Measurements from ENCODE around the gene CMTR1.
A peak's percentile ranks its signal among the peaks of the same experiment; 100 is the strongest.
"Not testable (repeated sequence)": the region's sequence is repeated elsewhere in the genome, so short reads cannot be mapped to it uniquely, and the experiment has no call there.

CMTR1 gene

GRCh38 chr6:37489697-37490336 lies 56.8 kb downstream of the CMTR1 start:
- no peaks in the 10 kb centered on the region for H3K9me3 Mint-ChIP-seq
- H3K4me3 Mint-ChIP-seq: no peak overlapping the region
- H3K27me3 Mint-ChIP-seq (ENCODE audit: low read depth): no peaks in the 10 kb centered on the region
- H3K27ac Mint-ChIP-seq: peak overlapping the region; percentile 58
- peaks cover 16% of the 10 kb centered on the region for H3K4me1 Mint-ChIP-seq (ENCODE audit: low read depth)
- H3K36me3 Mint-ChIP-seq (ENCODE audit: low read depth): peaks cover 5% of the 10 kb centered on the region

GRCh38 chr6:37490536-37491170 lies 57.6 kb downstream of the CMTR1 start:
- H3K27ac Mint-ChIP-seq: peak overlapping the region; percentile 18
- H3K4me3 Mint-ChIP-seq: no peak overlapping the region
- H3K36me3 Mint-ChIP-seq (ENCODE audit: low read depth): peaks cover 7% of the 10 kb centered on the region
- peaks cover 23% of the 10 kb centered on the region for H3K4me1 Mint-ChIP-seq (ENCODE audit: low read depth)
- H3K9me3 Mint-ChIP-seq: no peaks in the 10 kb centered on the region
- H3K27me3 Mint-ChIP-seq (ENCODE audit: low read depth): no peaks in the 10 kb centered on the region

GRCh38 chr6:37491171-37491829 lies 58.3 kb downstream of the CMTR1 start:
- H3K27ac Mint-ChIP-seq: peak overlapping the region; percentile 26
- peaks cover 6% of the 10 kb centered on the region for H3K36me3 Mint-ChIP-seq (ENCODE audit: low read depth)
- peaks cover 23% of the 10 kb centered on the region for H3K4me1 Mint-ChIP-seq (ENCODE audit: low read depth)
- no peaks in the 10 kb centered on the region for H3K27me3 Mint-ChIP-seq (ENCODE audit: low read depth)
- no peaks in the 10 kb centered on the region for H3K9me3 Mint-ChIP-seq
- no peak overlapping the region for H3K4me3 Mint-ChIP-seq

GRCh38 chr6:37491830-37492208 lies 58.8 kb downstream of the CMTR1 start:
- Mint-ChIP-seq H3K4me1 (ENCODE audit: low read depth) (peaks cover 23% of the 10 kb centered on the region), H3K9me3 (no peaks in the 10 kb centered on the region)

GRCh38 chr6:37492236-37492972 lies 59.4 kb downstream of the CMTR1 start:
- H3K4me3 Mint-ChIP-seq: no peak overlapping the region
- no peak overlapping the region for H3K27ac Mint-ChIP-seq
- peaks cover 23% of the 10 kb centered on the region for H3K4me1 Mint-ChIP-seq (ENCODE audit: low read depth)
- peaks cover 6% of the 10 kb centered on the region for H3K36me3 Mint-ChIP-seq (ENCODE audit: low read depth)
- no peaks in the 10 kb centered on the region for H3K9me3 Mint-ChIP-seq
- no peaks in the 10 kb centered on the region for H3K27me3 Mint-ChIP-seq (ENCODE audit: low read depth)

More at GRCh38 chr6:37491830-37492208, 58.8 kb downstream of the CMTR1 start:
- H3K27ac Mint-ChIP-seq: no peak overlapping the region
- peaks cover 6% of the 10 kb centered on the region for H3K36me3 Mint-ChIP-seq (ENCODE audit: low read depth)
- H3K4me3 Mint-ChIP-seq: no peak overlapping the region
- no peaks in the 10 kb centered on the region for H3K27me3 Mint-ChIP-seq (ENCODE audit: low read depth)

GRCh38 chr6:37492991-37493660 lies 60.1 kb downstream of the CMTR1 start:
- Mint-ChIP-seq H3K9me3 (no peaks in the 10 kb centered on the region), H3K36me3 (ENCODE audit: low read depth) (peaks cover 6% of the 10 kb centered on the region), H3K4me1 (ENCODE audit: low read depth) (peaks cover 23% of the 10 kb centered on the region), H3K27ac (no peak overlapping the region), H3K4me3 (no peak overlapping the region), H3K27me3 (ENCODE audit: low read depth) (no peaks in the 10 kb centered on the region)

- Mint-ChIP-seq H3K4me3 (no peak overlapping the region), H3K4me1 (ENCODE audit: low read depth) (peaks cover 23% of the 10 kb centered on the region)
Observed at GRCh38 chr6:37493661-37493995, 60.6 kb downstream of the CMTR1 start.

GRCh38 chr6:37495244-37495934 lies 62.4 kb downstream of the CMTR1 start:
- Mint-ChIP-seq H3K27me3 (ENCODE audit: low read depth) (no peaks in the 10 kb centered on the region), H3K4me1 (ENCODE audit: low read depth) (peaks cover 31% of the 10 kb centered on the region), H3K27ac (no peak overlapping the region), H3K4me3 (no peak overlapping the region), H3K9me3 (no peaks in the 10 kb centered on the region), H3K36me3 (ENCODE audit: low read depth) (peaks cover 6% of the 10 kb centered on the region)

More at GRCh38 chr6:37493661-37493995, 60.6 kb downstream of the CMTR1 start:
- peaks cover 5% of the 10 kb centered on the region for H3K36me3 Mint-ChIP-seq (ENCODE audit: low read depth)
- no peaks in the 10 kb centered on the region for H3K27me3 Mint-ChIP-seq (ENCODE audit: low read depth)
- H3K27ac Mint-ChIP-seq: no peak overlapping the region
- no peaks in the 10 kb centered on the region for H3K9me3 Mint-ChIP-seq

GRCh38 chr6:37496951-37497885 lies 64.2 kb downstream of the CMTR1 start:
- H3K4me3 Mint-ChIP-seq: no peak overlapping the region
- H3K9me3 Mint-ChIP-seq: no peaks in the 10 kb centered on the region
- H3K27me3 Mint-ChIP-seq (ENCODE audit: low read depth): no peaks in the 10 kb centered on the region
- peaks cover 30% of the 10 kb centered on the region for H3K4me1 Mint-ChIP-seq (ENCODE audit: low read depth)
- H3K27ac Mint-ChIP-seq: no peak overlapping the region
- H3K36me3 Mint-ChIP-seq (ENCODE audit: low read depth): peaks cover 6% of the 10 kb centered on the region

GRCh38 chr6:37499433-37500293 lies 66.6 kb downstream of the CMTR1 start, which contains the start of gene CCDC167:
CCDC167 (minus strand) TSS chr6:37499893; CDS start chr6:37499863, 30 bp downstream.
- Mint-ChIP-seq H3K36me3 (ENCODE audit: low read depth) (peaks cover 5% of the 10 kb centered on the region), H3K4me3 (peak within 1 kb of the TSS; percentile 94), H3K4me1 (ENCODE audit: low read depth) (peaks cover 47% of the 10 kb centered on the region), H3K27ac (peak within 1 kb of the TSS; percentile 94), H3K9me3 (no peaks in the 10 kb centered on the region), H3K27me3 (ENCODE audit: low read depth) (no peaks in the 10 kb centered on the region)

GRCh38 chr6:37500294-37500608 lies 67.2 kb downstream of the CMTR1 start:
- peak overlapping the region; percentile 94 for H3K4me3 Mint-ChIP-seq
- H3K4me1 Mint-ChIP-seq (ENCODE audit: low read depth): peaks cover 44% of the 10 kb centered on the region
- no peaks in the 10 kb centered on the region for H3K9me3 Mint-ChIP-seq
- peaks cover 3% of the 10 kb centered on the region for H3K36me3 Mint-ChIP-seq (ENCODE audit: low read depth)
- peak overlapping the region; percentile 94 for H3K27ac Mint-ChIP-seq
- no peaks in the 10 kb centered on the region for H3K27me3 Mint-ChIP-seq (ENCODE audit: low read depth)

- H3K4me1 Mint-ChIP-seq (ENCODE audit: low read depth): peaks cover 40% of the 10 kb centered on the region
- H3K27ac Mint-ChIP-seq; H3K9me3 Mint-ChIP-seq; H3K4me3 Mint-ChIP-seq; H3K36me3 Mint-ChIP-seq (ENCODE audit: low read depth); H3K27me3 Mint-ChIP-seq (ENCODE audit: low read depth): not testable (repeated sequence)
Observed at GRCh38 chr6:37500904-37501303, 67.9 kb downstream of the CMTR1 start.

Measured in T-helper 1 cell treated with Interleukin-12 subunit alpha and Interleukin-12 subunit beta and Interleukin-4 antibody, amounts not matched to agents 30 μg/mL and 1 μg/mL, for 36 hours (primary cell).